ENCODE results near the gene DNAJB6. TPM values are rescaled to one million over a fixed set of nuclear protein-coding genes. Genes with fewer than 3 reads are reported as not detected.

DNAJB6 gene
- total RNA-seq, 2 donors from 2014 or later: 78.0 to 81.8 TPM

DNA sequence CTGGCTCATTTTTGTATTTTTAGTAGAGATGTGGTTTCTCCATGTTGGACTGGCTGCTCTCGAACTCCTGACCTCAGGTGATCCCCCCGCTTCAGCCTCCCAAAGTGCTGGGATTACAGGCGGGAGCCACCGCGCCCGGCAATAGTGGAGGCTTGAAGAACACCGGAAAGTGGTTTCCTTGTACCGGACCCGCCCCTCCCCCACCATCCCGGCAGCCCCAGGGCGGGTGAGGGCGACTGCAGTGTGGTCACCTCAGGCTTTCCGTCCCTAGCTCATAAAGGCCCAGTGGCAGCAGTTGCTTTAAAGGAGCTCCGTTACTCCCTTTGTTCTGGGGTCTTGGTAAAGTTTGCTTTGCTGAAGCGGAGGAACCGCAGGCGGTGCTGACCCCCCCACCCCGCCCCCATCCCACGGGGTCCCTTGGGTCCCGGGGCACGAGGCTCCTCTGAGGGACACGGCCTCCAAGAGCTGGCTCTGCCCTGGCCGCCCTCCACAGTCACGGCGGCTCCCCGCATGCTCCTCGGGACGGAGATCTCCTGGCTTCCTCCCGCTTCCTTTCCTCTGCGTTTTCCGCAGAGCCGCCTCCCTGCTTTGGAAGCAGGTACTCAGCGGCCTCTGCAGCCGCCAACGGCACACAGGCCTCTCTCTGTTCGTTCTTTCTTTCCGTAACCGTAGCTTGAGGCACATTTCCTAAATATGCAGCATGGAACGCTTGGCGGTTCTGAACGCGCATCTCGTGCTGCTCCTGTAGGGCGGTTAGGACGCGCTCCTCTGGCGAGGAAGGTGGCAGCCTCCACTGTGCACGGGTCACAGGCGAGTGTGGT is 77.3 kb downstream of the DNAJB6 start:
- intact Hi-C loops (cut with DNase I): no loop called here
- H3K36me3 ChIP-seq: no peaks in the 10 kb centered on the region
- TF ChIP-seq, protein P1, sequence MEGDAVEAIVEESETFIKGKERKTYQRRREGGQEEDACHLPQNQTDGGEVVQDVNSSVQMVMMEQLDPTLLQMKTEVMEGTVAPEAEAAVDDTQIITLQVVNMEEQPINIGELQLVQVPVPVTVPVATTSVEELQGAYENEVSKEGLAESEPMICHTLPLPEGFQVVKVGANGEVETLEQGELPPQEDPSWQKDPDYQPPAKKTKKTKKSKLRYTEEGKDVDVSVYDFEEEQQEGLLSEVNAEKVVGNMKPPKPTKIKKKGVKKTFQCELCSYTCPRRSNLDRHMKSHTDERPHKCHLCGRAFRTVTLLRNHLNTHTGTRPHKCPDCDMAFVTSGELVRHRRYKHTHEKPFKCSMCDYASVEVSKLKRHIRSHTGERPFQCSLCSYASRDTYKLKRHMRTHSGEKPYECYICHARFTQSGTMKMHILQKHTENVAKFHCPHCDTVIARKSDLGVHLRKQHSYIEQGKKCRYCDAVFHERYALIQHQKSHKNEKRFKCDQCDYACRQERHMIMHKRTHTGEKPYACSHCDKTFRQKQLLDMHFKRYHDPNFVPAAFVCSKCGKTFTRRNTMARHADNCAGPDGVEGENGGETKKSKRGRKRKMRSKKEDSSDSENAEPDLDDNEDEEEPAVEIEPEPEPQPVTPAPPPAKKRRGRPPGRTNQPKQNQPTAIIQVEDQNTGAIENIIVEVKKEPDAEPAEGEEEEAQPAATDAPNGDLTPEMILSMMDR (IDR thresholded peaks at IDR 0.05): no peak
- DNase-seq: no peak
- no peaks in the 10 kb centered on the region for H3K9me3 ChIP-seq
- no peak overlapping the region for H3K9ac ChIP-seq (ENCODE audit: low read depth in 2 of 2, low read length in 2 of 2)
- no peaks in the 10 kb centered on the region for H3K27me3 ChIP-seq
- no peak overlapping the region for H3K4me3 ChIP-seq
- H3K27ac ChIP-seq: no peak overlapping the region
- H3K4me1 ChIP-seq: no peaks in the 10 kb centered on the region

- Histone ChIP-seq H3K4me1 (no peaks in the 10 kb centered on the region), H3K9ac (ENCODE audit: low read depth in 2 of 2, low read length in 2 of 2) (no peak overlapping the region), H3K9me3 (no peaks in the 10 kb centered on the region), H3K36me3 (no peaks in the 10 kb centered on the region), H3K27me3 (no peaks in the 10 kb centered on the region), H3K27ac (no peak overlapping the region), H3K4me3 (no peak overlapping the region)
- TF ChIP-seq, protein P1 (IDR thresholded peaks at IDR 0.05): no peak
- no peak for DNase-seq
- intact Hi-C loops (cut with DNase I): no loop called here
These were observed 77.9 kb downstream of the DNAJB6 start for GRCh38 chr7:157414702-157415096.

GRCh38 chr7:157415486-157415885 is 78.7 kb downstream of the DNAJB6 start:
- H3K27ac ChIP-seq: no peak overlapping the region
- no peak overlapping the region for H3K9ac ChIP-seq (ENCODE audit: low read depth in 2 of 2, low read length in 2 of 2)
- H3K4me3 ChIP-seq: no peak overlapping the region
- H3K4me1 ChIP-seq: no peaks in the 10 kb centered on the region
- DNase-seq: no peak
- no peaks in the 10 kb centered on the region for H3K27me3 ChIP-seq
- H3K9me3 ChIP-seq: no peaks in the 10 kb centered on the region
- TF ChIP-seq, protein P1 (IDR thresholded peaks at IDR 0.05): no peak
- intact Hi-C loops (cut with DNase I): no loop called here
- H3K36me3 ChIP-seq: no peaks in the 10 kb centered on the region

DNA sequence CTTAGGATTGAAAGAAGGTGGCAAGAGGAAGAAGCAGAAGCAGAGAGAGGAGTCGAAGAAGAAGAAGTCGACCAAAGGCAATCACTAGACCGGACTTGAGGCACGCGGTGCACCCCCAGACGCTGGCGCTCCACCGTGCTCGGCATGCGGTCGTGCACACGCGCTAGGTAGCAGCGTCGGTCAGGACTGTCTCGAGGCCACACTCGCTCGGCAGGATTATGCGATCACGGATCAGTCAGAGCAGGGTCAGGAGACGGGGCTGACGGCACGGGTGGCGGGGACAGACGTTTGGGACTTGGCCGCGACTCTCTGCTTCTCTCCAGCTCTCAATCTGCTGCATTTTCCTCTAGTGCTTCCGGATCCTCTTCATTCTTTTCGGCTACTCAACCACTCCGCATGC is 79.2 kb downstream of the DNAJB6 start:
- TF ChIP-seq, protein P1 (IDR thresholded peaks at IDR 0.05): no peak
- H3K9me3 ChIP-seq: no peaks in the 10 kb centered on the region
- no peak overlapping the region for H3K9ac ChIP-seq (ENCODE audit: low read depth in 2 of 2, low read length in 2 of 2)
- H3K27ac ChIP-seq: no peak overlapping the region
- H3K27me3 ChIP-seq: no peaks in the 10 kb centered on the region
- H3K36me3 ChIP-seq: no peaks in the 10 kb centered on the region
- no peak overlapping the region for H3K4me3 ChIP-seq
- intact Hi-C loops (cut with DNase I): no loop called here
- H3K4me1 ChIP-seq: no peaks in the 10 kb centered on the region
- DNase-seq: no peak

DNA sequence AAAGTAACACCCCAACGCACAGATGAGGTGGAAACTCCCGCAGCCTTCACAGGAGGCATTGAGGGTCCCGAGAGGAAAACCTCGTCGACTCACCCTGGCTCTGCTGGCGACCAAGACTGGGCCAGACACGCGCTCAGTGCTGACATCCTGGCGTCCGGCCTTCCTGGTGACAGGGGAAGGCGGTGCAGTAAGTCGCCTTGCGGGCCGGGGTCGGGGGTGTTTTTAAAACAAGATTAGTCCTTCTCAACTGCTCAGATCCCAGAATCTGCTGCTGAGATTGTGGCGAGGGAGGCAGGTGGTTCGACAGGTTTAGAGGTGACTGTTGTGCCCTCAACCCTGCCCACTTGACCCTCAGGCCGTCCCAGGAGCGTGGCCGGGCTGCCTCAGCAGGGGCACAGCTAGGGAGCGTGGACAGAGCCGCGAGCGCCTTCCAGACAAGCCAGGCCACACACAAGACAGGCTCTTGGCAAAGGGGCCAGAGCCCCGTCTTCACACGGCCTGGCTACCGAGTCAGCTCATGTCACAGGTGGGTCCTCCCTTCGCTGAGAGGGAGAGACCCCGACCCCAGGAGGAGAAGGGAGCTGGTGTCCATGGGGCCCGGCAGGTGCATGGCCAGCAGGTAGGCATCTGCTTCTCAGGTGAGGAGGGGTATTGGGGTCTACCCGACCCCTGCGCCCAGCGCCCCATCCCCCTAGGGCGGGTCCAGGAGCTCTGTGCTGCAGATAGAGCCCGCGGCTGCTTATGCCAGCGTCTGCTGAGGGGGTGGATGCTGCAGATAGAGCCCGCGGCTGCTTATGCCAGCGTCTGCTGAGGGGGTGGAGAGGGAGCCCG is 81.6 kb downstream of the DNAJB6 start:
- Histone ChIP-seq H3K4me3 (no peak overlapping the region), H3K36me3 (no peaks in the 10 kb centered on the region), H3K27me3 (no peaks in the 10 kb centered on the region), H3K9me3 (no peaks in the 10 kb centered on the region), H3K9ac (ENCODE audit: low read depth in 2 of 2, low read length in 2 of 2) (no peak overlapping the region), H3K4me1 (no peaks in the 10 kb centered on the region), H3K27ac (no peak overlapping the region)
- intact Hi-C loops (cut with DNase I): no loop called here
- no peak for DNase-seq
- TF ChIP-seq, protein P1 (IDR thresholded peaks at IDR 0.05): no peak
